Activated T-cell treated with anti-CD3 and anti-CD28 coated beads, Interleukin-2, amount 50 U/mL, for 48 hours (primary cell): ENCODE data around the gene THEM5.

Experiments
- DNase-seq, 2 experiments: peaks; one replicate each; pipeline ENCODE4 v3.0.0-alpha.2; 2020

The THEM5 gene

DNA sequence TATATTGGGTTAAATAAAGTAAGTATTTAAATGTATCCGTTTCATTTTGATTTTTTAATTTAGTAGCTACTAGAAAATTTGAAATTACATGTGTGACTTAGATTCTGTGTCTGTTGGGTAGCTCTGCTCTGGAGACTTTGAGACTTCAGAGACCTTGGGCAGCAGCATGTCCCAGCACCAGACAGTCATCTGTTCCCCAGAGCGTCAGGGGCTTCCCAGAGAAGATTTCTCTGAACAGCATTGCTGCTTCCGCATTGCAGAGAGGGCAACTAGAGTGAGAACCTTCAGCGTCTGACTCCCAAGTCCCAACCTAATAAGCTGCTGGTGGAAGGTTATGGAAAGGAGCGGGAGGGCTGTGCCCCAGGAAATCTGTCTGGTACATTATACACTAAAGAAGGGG, 54.9 kb downstream of the THEM5 start:
- no peak for DNase-seq
